H1 (cell line): Measurements from ENCODE around the gene DCAF15. TPM values are rescaled to one million over a fixed set of nuclear protein-coding genes. Genes with fewer than 3 reads are reported as not detected.

Experiments used
- CTCF ChIA-PET: fragments of 300-600 bp; sonication (Branson Sonifier 250); formaldehyde crosslinking; loops from one replicate; lab custom pipeline; 2021; ENCODE audit not compliant: partially characterized antibody; lab: Charles Lee
- POLR2A ChIA-PET: fragments of 300-600 bp; sonication (Branson Sonifier 250); formaldehyde crosslinking; loops from one replicate; lab custom pipeline; 2021; ENCODE audit warnings: inconsistent platforms; ENCODE audit not compliant: partially characterized antibody; lab: Charles Lee
- DNase-seq, 2 experiments: peaks; one replicate each; pipeline versions ENCODE4 v3.0.0 to v3.0.0-alpha.2; 2010 to 2022; ENCODE audit warnings: low spot score in 2 of 2, low read depth in 1 of 2, mixed read lengths in 1 of 2
- FAIRE-seq: peaks from 2 replicates; lab custom pipeline; 2011; peaks lifted over from hg19 to GRCh38; lab: Jason Lieb, UNC
- H2AFZ ChIP-seq: 2 replicates; pipeline ENCODE4 v1.8.1; 2012; ENCODE audit warnings: low read length, inconsistent platforms
- H2AK5ac ChIP-seq: 2 replicates; pipeline ENCODE4 v1.6.1; 2013; ENCODE audit warnings: low read depth, low read length
- H2BK120ac ChIP-seq: replicated peaks from 2 replicates; pipeline ENCODE3; 2013; ENCODE audit warnings: low read depth, low read length, inconsistent platforms
- H2BK12ac ChIP-seq: 2 replicates; pipeline ENCODE4 v1.6.1; 2013; ENCODE audit warnings: low read depth, low read length
- H2BK15ac ChIP-seq: 2 replicates; pipeline ENCODE4 v1.6.1; 2013; ENCODE audit warnings: low read length
- H2BK20ac ChIP-seq: 2 replicates; pipeline ENCODE4 v1.6.1; 2013; ENCODE audit warnings: low read length
- H2BK5ac ChIP-seq: 2 replicates; pipeline ENCODE4 v1.6.1; 2013; ENCODE audit warnings: low read depth, low read length
- H3K14ac ChIP-seq: 2 replicates; pipeline ENCODE4 v1.6.1; 2013; ENCODE audit warnings: inconsistent platforms; ENCODE audit not compliant: insufficient read length
- H3K18ac ChIP-seq: 2 replicates; pipeline ENCODE4 v1.6.1; 2013; ENCODE audit warnings: low read length; ENCODE audit errors: extremely low read depth
- H3K23ac ChIP-seq: 2 replicates; pipeline ENCODE4 v1.6.1; 2013; ENCODE audit warnings: inconsistent platforms; ENCODE audit not compliant: insufficient read length
- H3K23me2 ChIP-seq: 2 replicates; pipeline ENCODE4 v1.6.1; 2013; ENCODE audit warnings: low read depth, low read length
- H3K27ac ChIP-seq: 2 replicates; pipeline ENCODE4 v1.6.1; 2011; ENCODE audit warnings: low read depth, low read length, inconsistent platforms
- H3K27me3 ChIP-seq, 4 experiments: replicated peaks in 1 of 4; 1 replicate in 1 of 4; 2 replicates in 3 of 4; pipeline versions ENCODE4 v1.6.1 to v1.8.1; 2011 to 2013; ENCODE audit warnings: low read length in 3 of 4, mild to moderate bottlenecking in 3 of 4, inconsistent platforms in 2 of 4, mixed read lengths in 2 of 4, moderate library complexity in 1 of 4; ENCODE audit not compliant: control insufficient read depth in 3 of 4, insufficient read depth in 3 of 4; ENCODE audit errors: extremely low read depth in 1 of 4
- H3K36me3 ChIP-seq, 4 experiments: 2 replicates each; pipeline versions ENCODE4 v1.6.1 to v1.8.1; 2011 to 2013; ENCODE audit warnings: mild to moderate bottlenecking in 4 of 4, low read length in 3 of 4, moderate library complexity in 2 of 4, control low read depth in 1 of 4, inconsistent platforms in 1 of 4; ENCODE audit not compliant: insufficient read depth in 4 of 4, control insufficient read depth in 2 of 4
- H3K4ac ChIP-seq: replicated peaks from 2 replicates; pipeline ENCODE3; 2013; ENCODE audit warnings: low read length, low read depth, mixed read lengths, inconsistent platforms; ENCODE audit not compliant: insufficient read length
- H3K4me1 ChIP-seq, 4 experiments: replicated peaks in 1 of 4; 1 replicate in 1 of 4; 2 replicates in 3 of 4; pipeline versions ENCODE4 v1.6.1 to v1.8.1; 2011 to 2013; ENCODE audit warnings: low read length in 3 of 4, inconsistent platforms in 2 of 4, mixed read lengths in 1 of 4; ENCODE audit not compliant: insufficient read depth in 4 of 4, control insufficient read depth in 3 of 4
- H3K4me2 ChIP-seq, 2 experiments: 2 replicates each; pipeline versions ENCODE4 v1.6.1 to v1.8.1; 2011 to 2013; ENCODE audit warnings: low read depth in 2 of 2, low read length in 2 of 2, control low read depth in 1 of 2, inconsistent platforms in 1 of 2, mild to moderate bottlenecking in 1 of 2; ENCODE audit not compliant: insufficient read depth in 1 of 2
- H3K4me3 ChIP-seq, 4 experiments: fragments of 200-600, 300-600 bp in 1 of 4; sonication (generic), shearing (Covaris generic), sonication (Bioruptor Twin) in 1 of 4; 2 replicates each; pipeline versions ENCODE4 v1.5.1 to v1.8.1; 2011 to 2016; ENCODE audit warnings: low read length in 4 of 4, low read depth in 3 of 4, control low read depth in 2 of 4, inconsistent platforms in 2 of 4, mild to moderate bottlenecking in 2 of 4, mixed read lengths in 1 of 4, moderate library complexity in 1 of 4; ENCODE audit not compliant: insufficient read depth in 2 of 4; ENCODE audit errors: extremely low read depth in 1 of 4
- H3K56ac ChIP-seq: replicated peaks from 2 replicates; pipeline ENCODE3; 2013; ENCODE audit warnings: low read depth, mild to moderate bottlenecking, mixed read lengths, low read length, inconsistent platforms; ENCODE audit not compliant: insufficient read length
- H3K79me1 ChIP-seq: 2 replicates; pipeline ENCODE4 v1.6.1; 2013; ENCODE audit warnings: low read depth, low read length, control low read depth
- H3K79me2 ChIP-seq, 2 experiments: 2 replicates each; pipeline versions ENCODE4 v1.6.1 to v1.8.1; 2012 to 2013; ENCODE audit warnings: low read length in 2 of 2, mild to moderate bottlenecking in 2 of 2, inconsistent platforms in 1 of 2; ENCODE audit not compliant: insufficient read depth in 2 of 2, control insufficient read depth in 1 of 2
- H3K9ac ChIP-seq, 4 experiments: replicated peaks in 1 of 4; 1 replicate in 1 of 4; 2 replicates in 3 of 4; pipeline versions ENCODE4 v1.6.1 to v1.8.1; 2011 to 2013; ENCODE audit warnings: low read depth in 3 of 4, low read length in 3 of 4, control low read depth in 2 of 4, mild to moderate bottlenecking in 2 of 4, moderate library complexity in 2 of 4, inconsistent platforms in 1 of 4; ENCODE audit errors: extremely low read depth in 1 of 4
- H3K9me3 ChIP-seq, 2 experiments: 2 replicates each; pipeline versions ENCODE4 v1.6.1 to v1.8.1; 2012 to 2013; ENCODE audit warnings: mild to moderate bottlenecking in 2 of 2, moderate library complexity in 2 of 2, control low read depth in 1 of 2, inconsistent platforms in 1 of 2, low read depth in 1 of 2, low read length in 1 of 2, mixed read lengths in 1 of 2; ENCODE audit not compliant: insufficient read depth in 2 of 2
- H4K20me1 ChIP-seq, 2 experiments: replicated peaks in 1 of 2; 2 replicates each; pipeline versions ENCODE3 to v1.8.1; 2011 to 2013; ENCODE audit warnings: inconsistent platforms in 2 of 2, low read length in 2 of 2, mild to moderate bottlenecking in 1 of 2; ENCODE audit not compliant: insufficient read depth in 2 of 2, control insufficient read depth in 1 of 2
- H4K5ac ChIP-seq: 2 replicates; pipeline ENCODE4 v1.6.1; 2013; ENCODE audit warnings: low read length, low read depth, mixed read lengths, inconsistent platforms; ENCODE audit not compliant: insufficient read length
- H4K8ac ChIP-seq: 2 replicates; pipeline ENCODE4 v1.8.0; 2013; ENCODE audit warnings: mild to moderate bottlenecking, moderate library complexity, low read length, inconsistent platforms; ENCODE audit not compliant: insufficient read depth; ENCODE audit errors: extremely low read depth
- H4K91ac ChIP-seq: replicated peaks from 2 replicates; pipeline ENCODE3; 2013; ENCODE audit warnings: low read length, mixed read lengths, inconsistent platforms; ENCODE audit not compliant: insufficient read length
- ASH2L ChIP-seq: fragments of 200-600, 300-600 bp; sonication (generic); IDR thresholded peaks from one replicate; pipeline ENCODE4 v1.7.1; 2017; ENCODE audit warnings: low read length
- CBX5 ChIP-seq: fragments of 300-800, 300-1000 bp; sonication (generic); IDR thresholded peaks from 2 replicates; pipeline ENCODE4 v1.7.1; 2016; ENCODE audit warnings: antibody characterized with exemption, low read length, low read depth
- EP300 ChIP-seq, 2 experiments: IDR thresholded peaks; 1 replicate in 1 of 2; 2 replicates in 1 of 2; pipeline ENCODE4 v1.6.1; 2011 to 2012; ENCODE audit warnings: low read depth in 2 of 2, low read length in 2 of 2, mild to moderate bottlenecking in 2 of 2, borderline replicate concordance in 1 of 2, inconsistent platforms in 1 of 2, moderate library complexity in 1 of 2
- RXRA ChIP-seq: IDR thresholded peaks from 2 replicates; pipeline ENCODE4 v1.6.1; 2011; ENCODE audit warnings: low read depth, mild to moderate bottlenecking, low read length, moderate library complexity; ENCODE audit not compliant: insufficient read depth
- SAP30 ChIP-seq: fragments of 300-600 bp; sonication (generic); IDR thresholded peaks from 2 replicates; pipeline ENCODE4 v1.7.1; 2012; ENCODE audit warnings: low read length, moderate library complexity, mild to moderate bottlenecking, inconsistent platforms; ENCODE audit not compliant: insufficient read depth, insufficient replicate concordance
- TAF1 ChIP-seq: IDR thresholded peaks from 2 replicates; pipeline ENCODE4 v1.6.1; 2011; ENCODE audit warnings: mild to moderate bottlenecking, low read depth, low read length
- TEAD4 ChIP-seq: IDR thresholded peaks from 2 replicates; pipeline ENCODE4 v1.6.1; 2012; ENCODE audit warnings: low read depth, low read length, inconsistent platforms, mixed read lengths
- WGBS, 2 experiments: shearing (Covaris generic) in 1 of 2; methylation state at CpG; one replicate each; pipeline versions ENCODE4 v1.1.6 to v1.1.7; 2013 to 2015; ENCODE audit warnings: low lambda C conversion rate in 2 of 2, mixed read lengths in 2 of 2, inconsistent platforms in 1 of 2, low coverage in 1 of 2, missing lambda C conversion rate in 1 of 2; ENCODE audit not compliant: insufficient replicate concordance in 2 of 2, insufficient coverage in 1 of 2, insufficient read length in 1 of 2; ENCODE audit errors: extremely low coverage in 1 of 2, missing lambda C conversion rate in 1 of 2; 5-methylcytosine and 5-hydroxymethylcytosine counted together
- polyA plus RNA-seq, 7 experiments: library from polyadenylated mRNA; depleted of rRNA in 3 of 7; stranded (reverse) in 5 of 7; unstranded in 2 of 7; fragments of >200 nt in 5 of 7; fragments of 200-250 nt in 2 of 7; gene quantifications; 1 replicate in 5 of 7; 2 replicates in 1 of 7; 4 replicates in 1 of 7; pipeline versions ENCODE4 v1.2.1 to v1.2.3, GENCODE V29; 2011 to 2013; ENCODE audit warnings: missing spikeins in 2 of 7, mixed read lengths in 2 of 7
- total RNA-seq: library from RNA; stranded (reverse); fragmentation: NEBNext Ultra II Directional; extraction: Animal tissue kit (Norgen Biotek cat#: 25700); gene quantifications from 2 replicates; pipeline ENCODE4 v1.2.1, GENCODE V29; 2021

Gene DCAF15
- total and polyA plus RNA-seq, 2 of the 8 experiments (the other 6 are each of a cell fraction or from before 2014, with no cell fraction given): 68.7 to 80.8 TPM

GRCh38 chr19:13966684-13967128 is 14.4 kb downstream of the DCAF15 start:
- POLR2A ChIA-PET: no interaction called here
- no peak overlapping the region for H4K5ac ChIP-seq
- H3K9ac ChIP-seq: no peak overlapping the region
- H3K27ac ChIP-seq: no peak overlapping the region
- no peak overlapping the region for H3K4me2 ChIP-seq
- H3K4ac ChIP-seq: no peak overlapping the region
- TF ChIP-seq TEAD4: no peak
- no peak for TF ChIP-seq EP300 (IDR thresholded peaks at IDR 0.05; ENCODE audit: borderline replicate concordance in 1 of 2, low read depth in 2 of 2, low read length in 2 of 2)
- TF ChIP-seq ASH2L: no peak
- TF ChIP-seq RXRA: no peak
- no peak for TF ChIP-seq SAP30
- TF ChIP-seq CBX5: no peak
- TF ChIP-seq TAF1: no peak
- TF ChIP-seq, all 59 proteins: peak for 0
- 93% methylated on average over 14 of the region's 14 CpGs; no CpG with 5 or more reads in 1 of the 2 experiments for WGBS, 2 experiments
- Histone ChIP-seq H2AK5ac (no peak overlapping the region), H3K79me2 (no peaks in the 10 kb centered on the region), H2BK120ac (no peak overlapping the region), H3K23ac (no peak overlapping the region), H2AFZ (no peak overlapping the region), H3K4me3 (no peak overlapping the region), H3K9me3 (no peaks in the 10 kb centered on the region), H3K4me1 (peaks cover 0 to 9% (median 3%) of the 10 kb centered on the region in 4 experiments; a peak in 4 of 7 replicates), H3K27me3 (peaks cover 0 to 4% (median 0%) of the 10 kb centered on the region in 4 experiments; a peak in 2 of 7 replicates), H2BK20ac (no peak overlapping the region), H3K56ac (no peak overlapping the region), H3K18ac (no peak overlapping the region), H3K79me1 (no peaks in the 10 kb centered on the region), H4K91ac (no peak overlapping the region), H3K36me3 (peaks cover 0 to 15% (median 8%) of the 10 kb centered on the region in 4 experiments; a peak in 5 of 8 replicates), H2BK12ac (no peak overlapping the region), H2BK15ac (no peak overlapping the region), H3K14ac (no peak overlapping the region), H3K23me2 (peaks cover 13% of the 10 kb centered on the region; the same call in 1 of the 2 replicates), H4K20me1 (no peaks in the 10 kb centered on the region), H4K8ac (no peak overlapping the region), H2BK5ac (no peak overlapping the region)
- DNase-seq (no peak), FAIRE-seq (no peak)
- CTCF ChIA-PET: interaction anchor here (0.7 to 0.9 kb wide), 2 partner anchors 12 to 109 kb away, joined by 3 to 5 read pairs; no protein-coding TSS in a partner anchor
